GM19043 (cell line): ENCODE results near the gene ZFP3.
A peak's percentile ranks its signal among the peaks of the same experiment; 100 is the strongest.
"Not testable (repeated sequence)": the region's sequence is repeated elsewhere in the genome, so short reads cannot be mapped to it uniquely, and the experiment has no call there.

Experiments
- ATAC-seq: cut with Tn5 transposase; IDR thresholded peaks from one replicate; pipeline ENCODE4 v1.9.1; 2021; ENCODE audit warnings: low read depth; ENCODE audit not compliant: unreplicated experiment

Gene ZFP3

GRCh38 chr17:5078106-5079028 is at the start of gene ZFP3:
TSS of gene ZFP3 (plus strand) at chr17:5078467. CDS start at chr17:5091505, 13,038 bp downstream.
- ATAC-seq = peak; percentile 67

- not testable (repeated sequence) for ATAC-seq
These were observed 48.1 kb upstream of the ZFP3 start for GRCh38 chr17:5030168-5030567.

- no peak for ATAC-seq
These were observed 46.7 kb upstream of the ZFP3 start for GRCh38 chr17:5031365-5032082.

GRCh38 chr17:5032865-5033264 is 45.4 kb upstream of the ZFP3 start:
- no peak for ATAC-seq

- no peak for ATAC-seq
These were observed 44.8 kb upstream of the ZFP3 start for GRCh38 chr17:5033352-5034015.

GRCh38 chr17:5034063-5034462 is 44.2 kb upstream of the ZFP3 start:
- no peak for ATAC-seq

GRCh38 chr17:5034651-5035050 is 43.6 kb upstream of the ZFP3 start:
- ATAC-seq = no peak

GRCh38 chr17:5035315-5035714 is 43.0 kb upstream of the ZFP3 start, which contains the start of gene SLC52A1:
TSS of gene SLC52A1 (minus strand) at chr17:5035426. CDS start at chr17:5034606, 820 bp downstream.
- no peak for ATAC-seq

GRCh38 chr17:5042157-5043022 is 35.9 kb upstream of the ZFP3 start:
- no peak for ATAC-seq

GRCh38 chr17:5043524-5043923 is 34.7 kb upstream of the ZFP3 start:
- ATAC-seq = no peak

- ATAC-seq = no peak
These were observed 33.6 kb upstream of the ZFP3 start for GRCh38 chr17:5044630-5045029.

- ATAC-seq = no peak
These were observed 32.8 kb upstream of the ZFP3 start for GRCh38 chr17:5045496-5045895.

- ATAC-seq = no peak
These were observed 30.8 kb upstream of the ZFP3 start for GRCh38 chr17:5047446-5047845.

- ATAC-seq = peak; percentile 53
These were observed 28.9 kb upstream of the ZFP3 start for GRCh38 chr17:5049314-5049841.

GRCh38 chr17:5050278-5050677 is 28.0 kb upstream of the ZFP3 start:
- no peak for ATAC-seq

- no peak for ATAC-seq
These were observed 22.7 kb upstream of the ZFP3 start for GRCh38 chr17:5055543-5055942.

GRCh38 chr17:5065227-5065744 is 13.0 kb upstream of the ZFP3 start:
- ATAC-seq = no peak

- ATAC-seq = no peak
These were observed 10.0 kb upstream of the ZFP3 start for GRCh38 chr17:5068236-5068635.

GRCh38 chr17:5069724-5070123 is 8.5 kb upstream of the ZFP3 start:
- no peak for ATAC-seq

- not testable (repeated sequence) for ATAC-seq
These were observed 2.8 kb upstream of the ZFP3 start for GRCh38 chr17:5075472-5075871.
